Measurements from ENCODE around the gene USP20.

- TF ChIP-seq SP1 (IDR thresholded peaks at IDR 0.05) (no peak), ZNF384 (IDR thresholded peaks at IDR 0.05) (no peak), FOXA1 (IDR thresholded peaks at IDR 0.05) (no peak), CTBP1 (IDR thresholded peaks at IDR 0.05; ENCODE audit: borderline replicate concordance) (no peak), FOXM1 (IDR thresholded peaks at IDR 0.05; ENCODE audit: borderline replicate concordance) (no peak), LEF1 (IDR thresholded peaks at IDR 0.05; ENCODE audit: borderline replicate concordance) (no peak), PKNOX1 (IDR thresholded peaks at IDR 0.05) (no peak), BHLHE40 (IDR thresholded peaks at IDR 0.05; ENCODE audit: borderline replicate concordance) (no peak), FOXK2 (IDR thresholded peaks at IDR 0.05) (no peak), TARDBP (IDR thresholded peaks at IDR 0.05) (no peak), L3MBTL2 (conservative IDR thresholded peaks at IDR 0.05) (no peak), SUZ12 (IDR thresholded peaks at IDR 0.05) (no peak)
These were observed 35.8 kb downstream of the USP20 start for GRCh38 chr9:129871046-129871445.
